Upper lobe of right lung (tissue), 1 donor: ENCODE measurements around the gene TMPRSS11F. TPM values are rescaled to one million over a fixed set of nuclear protein-coding genes. Genes with fewer than 3 reads are reported as not detected.

ENCODE experiments used
- ATAC-seq: fragments of 200-7000 bp; cut with Tn5 transposase; one replicate; pipeline ENCODE4 v1.9.1; 2020; ENCODE audit warnings: mild to moderate bottlenecking, moderate library complexity
- DNase-seq: peaks from one replicate; pipeline ENCODE4 v3.0.0-alpha.2; 2020
- H3K27ac ChIP-seq: fragments of 200-600 bp; one replicate; pipeline ENCODE4 v1.8.0; 2022
- H3K27me3 ChIP-seq: fragments of 200-600 bp; one replicate; pipeline ENCODE4 v1.8.0; 2022; ENCODE audit warnings: mild to moderate bottlenecking
- H3K36me3 ChIP-seq: fragments of 200-600 bp; one replicate; pipeline ENCODE4 v1.8.0; 2022
- H3K4me1 ChIP-seq: fragments of 200-600 bp; one replicate; pipeline ENCODE4 v1.8.0; 2022
- H3K4me3 ChIP-seq: fragments of 200-600 bp; one replicate; pipeline ENCODE4 v1.8.0; 2022; ENCODE audit warnings: mild to moderate bottlenecking
- H3K9me3 ChIP-seq: fragments of 200-600 bp; one replicate; pipeline ENCODE4 v1.8.0; 2022
- CTCF ChIP-seq: fragments of 200-600 bp; IDR thresholded peaks from one replicate; pipeline ENCODE4 v1.8.0; 2022; ENCODE audit warnings: antibody characterized with exemption
- intact Hi-C: fragments of 100-400 bp; cut with DNase I; formaldehyde crosslinking; loops from one replicate; pipeline ENCODE4 v1.11.0; 2022
- total RNA-seq: library from RNA; stranded (reverse); fragmentation: NEBNext Ultra II Directional; extraction: Animal tissue kit (Norgen Biotek cat#: 25700); gene quantifications from one replicate; pipeline ENCODE4 v1.2.1, GENCODE V29; 2021
- donor health status: DM: no; HTN: yes; CAD: no; lungs with severe emphysema.

The TMPRSS11F gene
- total RNA-seq, 1 donor from 2014 or later = not detected

GRCh38 chr4:68021185-68021584 is 108.5 kb downstream of the TMPRSS11F start:
- TF ChIP-seq CTCF = no peak

GRCh38 chr4:68011684-68012083 is 118.0 kb downstream of the TMPRSS11F start:
- no peak for ATAC-seq
- no peak for DNase-seq
- no peak overlapping the region for H3K27ac ChIP-seq
- no peaks in the 10 kb centered on the region for H3K36me3 ChIP-seq
- H3K27me3 ChIP-seq = no peaks in the 10 kb centered on the region
- no peaks in the 10 kb centered on the region for H3K9me3 ChIP-seq
- no peaks in the 10 kb centered on the region for H3K4me1 ChIP-seq
- H3K4me3 ChIP-seq = no peak overlapping the region
- no peak for TF ChIP-seq CTCF
- intact Hi-C loops = no loop called here

More at GRCh38 chr4:68021185-68021584, 108.5 kb downstream of the TMPRSS11F start:
- ATAC-seq = no peak
- intact Hi-C loops = no loop called here
- no peak for DNase-seq
- no peaks in the 10 kb centered on the region for H3K27me3 ChIP-seq
- no peaks in the 10 kb centered on the region for H3K36me3 ChIP-seq
- H3K27ac ChIP-seq = no peak overlapping the region
- no peaks in the 10 kb centered on the region for H3K9me3 ChIP-seq
- H3K4me3 ChIP-seq = no peak overlapping the region
- no peaks in the 10 kb centered on the region for H3K4me1 ChIP-seq

Other genes with a start within 250 kb of the TMPRSS11F start
- not detected for gene TMPRSS11D, start 245.9 kb downstream of the TMPRSS11F start, total RNA-seq
- gene TMPRSS11A, start 166.4 kb downstream of the TMPRSS11F start, total RNA-seq = not detected
- gene TMPRSS11B, start 115.8 kb upstream of the TMPRSS11F start, total RNA-seq = not detected
- 94.3 TPM for gene YTHDC1, start 220.2 kb upstream of the TMPRSS11F start, total RNA-seq